HG03565 (cell line): ENCODE measurements around the gene RNF4.

Experiments
- ATAC-seq: cut with Tn5 transposase; IDR thresholded peaks from one replicate; pipeline ENCODE4 v1.9.1; 2021; ENCODE audit warnings: mild to moderate bottlenecking, moderate library complexity; ENCODE audit not compliant: unreplicated experiment

Gene RNF4

DNA sequence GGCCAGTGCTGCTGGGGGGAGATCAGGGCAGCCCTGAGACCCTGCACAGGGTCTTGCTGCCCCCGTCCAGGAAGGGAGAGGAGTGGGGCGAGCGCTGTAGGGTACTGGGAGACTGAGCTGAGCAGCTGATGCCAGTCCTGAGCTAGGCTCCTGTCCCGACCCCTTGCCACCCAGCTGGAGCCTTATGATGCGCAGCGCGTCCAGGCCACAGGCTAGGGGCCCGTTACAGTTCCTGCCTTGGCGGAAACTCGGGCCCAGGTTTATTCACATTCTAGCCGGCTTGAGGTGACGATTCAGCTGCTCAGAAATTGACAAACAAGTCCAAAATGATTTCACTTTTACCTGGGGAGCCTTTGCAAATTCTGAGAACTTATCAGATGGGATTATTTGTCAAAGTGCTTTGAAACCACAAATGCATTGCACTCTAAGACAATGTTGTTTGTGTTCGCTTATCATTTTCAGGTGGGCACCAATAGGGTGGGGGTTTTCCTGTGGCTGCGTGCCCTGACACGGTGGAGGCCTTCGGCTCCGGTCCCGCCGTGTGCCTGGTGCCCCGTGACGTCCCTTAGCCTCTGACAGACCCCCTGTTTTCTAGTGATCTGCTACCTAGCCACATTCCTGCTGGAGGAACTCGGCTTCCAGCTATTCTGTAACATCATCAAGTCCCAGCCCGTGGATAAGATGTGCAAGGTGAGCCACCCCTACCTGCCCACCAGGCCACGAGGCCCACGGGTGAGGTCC lies 31.3 kb upstream of the RNF4 start:
- ATAC-seq = no peak

DNA sequence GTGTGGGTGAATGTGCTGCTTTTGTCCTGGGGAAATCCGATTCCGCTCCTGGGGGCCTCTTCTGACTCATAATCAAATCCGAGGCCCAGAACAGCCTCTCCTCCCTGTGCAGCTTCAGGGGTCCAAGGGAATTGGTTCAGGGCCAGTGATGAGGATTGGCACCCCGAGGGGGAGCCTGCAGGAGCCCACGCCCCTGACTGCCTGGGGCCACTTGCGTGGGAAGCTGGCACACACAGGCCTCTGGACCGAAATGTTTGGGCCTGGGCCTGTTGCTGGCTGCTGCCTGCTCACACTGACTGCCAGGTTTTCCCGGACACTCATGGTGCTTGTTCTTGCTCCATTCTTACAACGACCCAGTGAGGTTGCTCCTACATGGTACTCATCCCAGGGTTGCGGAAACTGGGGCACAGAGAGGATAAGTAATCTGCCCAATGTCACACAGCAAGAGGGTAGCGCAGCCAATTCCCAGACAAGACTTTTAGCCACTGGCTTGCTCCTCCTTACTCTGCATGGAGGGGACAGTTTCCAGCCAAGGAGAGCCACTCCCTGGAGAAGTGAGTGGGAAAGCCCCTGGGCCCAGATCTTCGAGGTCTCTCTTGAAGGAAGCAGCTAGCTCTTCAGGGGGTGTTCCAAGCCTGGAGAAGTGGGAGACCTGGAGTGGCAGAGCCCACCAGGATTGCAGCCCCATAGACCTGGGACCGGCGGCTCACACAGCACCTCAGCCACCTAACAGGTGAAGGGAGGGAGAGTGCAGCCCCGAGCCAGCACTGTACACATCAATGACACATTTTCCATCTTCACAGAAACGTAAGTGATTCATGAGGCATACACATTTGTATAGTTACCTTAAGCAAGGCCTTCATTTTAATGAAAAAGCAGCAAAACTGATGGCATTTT lies 29.8 kb upstream of the RNF4 start:
- no peak for ATAC-seq

DNA sequence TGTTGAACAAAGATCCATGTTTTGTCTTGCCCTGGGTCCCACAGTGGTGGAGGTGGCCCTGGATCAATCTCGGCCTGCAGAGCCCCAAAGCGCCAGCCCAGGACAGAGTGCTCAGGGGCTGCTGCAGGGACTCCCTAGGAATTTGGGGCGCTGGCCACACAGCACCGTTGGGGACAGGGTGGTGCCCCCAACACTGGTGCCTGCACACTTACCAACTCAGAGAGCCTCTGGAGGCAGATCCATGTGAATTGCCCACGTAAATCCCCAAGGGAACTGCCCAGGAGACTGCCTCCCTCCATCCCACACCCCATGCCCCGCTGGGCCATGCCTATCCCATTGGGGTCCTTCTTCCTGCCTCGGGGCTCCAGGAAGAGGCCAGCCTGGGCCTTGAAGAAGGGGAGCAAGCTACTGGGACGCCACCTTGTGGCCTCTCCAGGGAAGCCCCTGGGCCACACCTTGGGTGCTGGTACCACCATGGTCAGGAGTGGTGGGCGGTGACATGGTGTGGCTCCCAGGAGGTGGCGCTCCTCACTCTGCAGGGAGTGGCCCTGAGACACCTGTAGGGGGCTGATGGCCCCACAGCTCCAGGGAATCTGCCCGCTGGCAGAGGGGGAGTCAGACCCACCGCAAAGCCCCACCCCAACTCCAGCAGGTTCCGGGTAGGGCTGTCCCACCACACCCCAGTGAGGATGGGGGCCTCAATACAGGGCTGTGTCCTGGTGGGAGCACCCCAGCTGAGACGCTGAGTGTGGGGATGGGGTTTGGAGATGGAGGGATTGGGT lies 27.3 kb upstream of the RNF4 start:
- peak; percentile 76 for ATAC-seq

DNA sequence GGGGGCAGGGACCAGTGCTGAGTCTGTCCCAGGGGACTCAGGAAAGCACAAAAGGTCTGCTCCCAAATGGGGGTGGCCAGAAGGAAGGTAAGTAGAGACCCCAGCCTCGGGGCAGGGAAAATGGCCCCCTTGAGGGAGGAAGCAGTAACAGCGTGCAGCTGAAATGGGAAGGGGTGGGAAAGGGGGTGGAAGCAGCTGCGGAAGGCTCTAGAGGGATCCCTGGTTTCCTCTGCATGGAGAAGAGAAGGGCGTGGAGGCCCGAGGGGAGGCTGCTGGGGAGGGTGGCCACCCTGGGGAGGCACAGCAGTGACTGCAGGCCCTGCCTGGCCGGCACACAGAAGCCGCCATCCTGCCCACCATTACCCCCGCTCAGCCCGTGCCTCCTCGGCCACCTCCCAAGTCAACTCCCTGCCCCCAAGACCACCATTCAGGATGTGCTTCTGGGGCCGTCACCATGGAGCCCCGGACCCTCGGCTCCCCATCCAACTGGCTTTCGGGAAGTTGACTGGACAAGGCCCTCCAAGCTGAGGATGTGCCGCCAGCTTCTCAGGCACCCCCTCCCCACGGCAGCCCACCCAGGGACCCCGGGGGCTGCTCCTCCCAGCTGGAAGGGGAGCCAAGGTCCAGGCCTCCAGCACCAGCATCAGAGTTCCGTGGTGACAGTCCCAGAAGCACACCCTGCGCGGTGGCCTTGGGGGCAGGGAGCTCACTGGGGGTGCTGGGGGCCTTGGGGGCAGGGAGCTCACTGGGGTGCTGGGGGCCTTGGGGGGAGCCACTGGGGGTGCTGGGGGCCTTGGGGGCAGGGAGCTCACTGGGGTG lies 26.5 kb upstream of the RNF4 start:
- no peak for ATAC-seq

DNA sequence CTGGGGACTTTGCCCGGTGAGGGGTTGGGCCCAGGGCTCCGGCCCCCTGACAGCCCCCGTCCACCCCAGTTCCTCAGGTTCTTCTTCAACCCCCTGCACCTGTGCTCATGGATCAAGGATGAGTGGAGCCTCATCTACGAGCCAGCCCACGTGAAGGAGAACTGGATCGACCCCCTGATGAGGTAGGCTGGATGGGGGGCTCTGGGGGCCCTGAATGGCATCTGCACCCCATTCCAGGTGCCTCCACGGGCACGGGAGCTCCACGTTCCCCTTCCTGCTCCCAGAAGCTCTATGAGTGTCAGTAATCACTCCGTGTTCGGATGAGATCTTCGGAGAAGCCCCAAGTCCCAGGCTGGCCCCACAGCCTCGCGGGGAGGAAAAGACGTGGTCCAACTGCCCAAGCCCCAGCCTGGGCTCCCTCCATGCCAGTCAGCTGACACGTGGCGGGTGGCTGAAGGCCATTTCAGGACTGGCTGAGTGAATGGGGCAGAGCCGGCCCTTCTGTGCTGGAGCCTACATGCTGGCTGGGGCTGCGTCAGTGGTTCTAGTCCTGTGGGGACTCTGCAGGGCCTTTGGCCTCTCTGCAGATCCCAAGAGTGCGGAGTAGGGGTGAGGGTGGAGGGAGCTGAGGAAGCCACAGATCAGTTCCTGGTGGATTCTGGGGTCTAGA lies 25.7 kb upstream of the RNF4 start:
- no peak for ATAC-seq

DNA sequence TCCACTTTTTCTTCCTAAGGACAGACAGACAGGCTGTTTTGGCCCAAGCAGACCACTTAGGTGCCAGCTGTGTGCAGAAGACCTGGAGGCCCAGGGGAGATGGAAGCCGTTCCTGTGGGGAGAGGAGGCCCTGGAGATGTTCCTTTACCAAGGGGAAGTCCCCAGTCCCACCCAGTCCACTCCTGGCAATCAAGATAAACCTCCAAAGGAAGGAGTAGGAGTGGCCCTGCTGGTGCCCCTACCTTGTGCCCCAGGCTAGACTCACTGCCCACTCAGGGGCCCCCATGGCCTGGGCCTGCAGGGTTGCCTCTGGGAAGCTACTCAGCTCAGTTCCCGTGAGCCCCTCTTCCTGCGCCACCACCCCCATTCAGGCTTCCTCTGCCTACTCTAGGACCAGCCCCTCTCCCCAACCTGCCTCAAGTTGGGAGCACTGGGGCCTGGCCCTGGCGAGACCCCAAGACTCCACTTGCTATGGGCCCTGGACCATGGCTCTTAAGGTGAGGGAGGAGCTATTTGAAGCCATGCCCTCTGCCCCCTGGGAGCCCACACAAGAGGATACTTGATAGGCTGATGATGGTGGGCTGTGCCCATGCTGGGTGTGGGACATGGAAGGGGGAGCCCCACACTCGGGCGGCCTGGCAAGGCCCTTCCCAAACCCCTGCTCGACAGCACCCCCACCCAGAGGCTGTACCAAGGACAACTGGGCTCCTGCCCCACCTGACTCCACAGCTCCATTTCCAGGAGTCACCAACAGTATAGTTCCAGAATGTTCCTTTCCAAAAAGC lies 24.8 kb upstream of the RNF4 start:
- no peak for ATAC-seq

DNA sequence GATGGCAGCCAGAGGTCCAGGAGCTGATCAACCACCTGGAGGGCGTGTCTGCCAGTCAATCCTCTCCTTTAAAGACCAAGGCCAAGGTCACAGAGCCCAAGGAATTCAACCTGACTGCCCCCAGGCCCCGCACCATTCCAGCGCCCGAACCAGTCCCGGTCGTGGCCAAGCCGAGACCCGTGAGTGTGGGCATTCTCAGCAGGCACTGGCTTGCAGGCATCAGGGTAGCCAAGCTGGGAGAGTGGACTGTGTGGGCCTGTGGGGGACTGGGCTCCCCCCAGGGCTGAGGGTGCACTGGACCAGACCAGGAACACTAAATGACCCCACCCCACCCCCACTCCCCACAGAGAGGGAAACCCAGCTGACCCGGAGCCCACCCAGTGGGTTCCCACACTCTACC lies 23.8 kb upstream of the RNF4 start:
- no peak for ATAC-seq

DNA sequence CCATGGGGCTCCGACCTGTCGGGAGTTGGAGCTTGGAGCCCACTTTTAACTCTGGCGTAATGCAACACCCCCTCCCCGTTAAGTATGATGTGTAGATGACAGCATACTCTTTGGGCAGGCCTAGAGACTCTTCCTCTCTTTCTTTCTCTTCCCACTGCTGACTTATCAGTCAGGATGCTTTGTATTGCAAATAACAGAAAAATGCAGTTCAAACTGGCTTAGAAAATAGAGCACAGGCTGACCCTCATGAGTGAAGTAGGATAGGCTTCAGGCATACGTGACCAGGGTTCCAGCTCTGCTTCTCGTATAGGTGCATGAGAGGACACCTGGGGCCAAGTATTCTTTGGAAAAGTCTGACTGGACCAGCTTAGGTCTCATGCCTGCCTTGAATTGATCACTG lies 23.3 kb upstream of the RNF4 start:
- no peak for ATAC-seq

DNA sequence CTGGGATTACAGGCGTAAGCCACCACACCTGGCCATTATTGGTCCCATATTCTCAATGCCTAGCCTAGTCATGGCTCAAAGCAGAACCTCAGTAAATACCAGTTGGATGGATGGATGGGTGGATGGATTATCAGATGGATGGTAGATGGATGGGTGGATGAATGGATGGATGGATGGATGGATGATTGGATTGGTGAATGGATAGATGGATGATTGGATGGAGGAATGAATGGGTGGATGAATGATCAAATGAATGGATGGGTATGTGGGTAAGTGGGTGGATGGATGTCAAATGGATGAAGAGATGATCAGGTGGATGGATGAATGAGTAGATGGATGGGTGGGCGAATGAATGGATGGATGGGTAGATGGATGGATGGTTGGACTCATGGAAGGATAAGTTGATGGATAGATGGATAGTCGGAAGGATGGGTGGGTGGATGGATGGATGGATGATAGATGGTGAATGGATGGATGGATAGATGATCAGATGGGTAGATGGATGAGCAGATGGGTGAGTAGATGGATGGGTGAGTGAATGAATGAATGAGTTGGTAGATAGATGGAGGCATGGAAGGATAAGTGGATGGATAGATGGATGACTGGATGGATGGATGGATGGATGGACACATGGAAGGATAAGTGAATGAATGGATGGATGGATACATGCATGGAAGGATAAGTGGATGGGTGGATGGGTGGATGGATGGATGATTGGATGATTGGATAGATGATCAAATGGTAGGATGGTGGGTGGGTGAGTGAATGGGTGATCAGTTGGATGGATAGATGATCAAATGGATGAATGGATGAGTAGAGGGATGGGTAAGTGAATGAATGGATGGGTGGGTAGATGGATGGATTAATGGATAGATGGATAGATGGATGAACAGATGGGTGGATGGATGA lies 22.0 kb upstream of the RNF4 start:
- ATAC-seq = no peak

DNA sequence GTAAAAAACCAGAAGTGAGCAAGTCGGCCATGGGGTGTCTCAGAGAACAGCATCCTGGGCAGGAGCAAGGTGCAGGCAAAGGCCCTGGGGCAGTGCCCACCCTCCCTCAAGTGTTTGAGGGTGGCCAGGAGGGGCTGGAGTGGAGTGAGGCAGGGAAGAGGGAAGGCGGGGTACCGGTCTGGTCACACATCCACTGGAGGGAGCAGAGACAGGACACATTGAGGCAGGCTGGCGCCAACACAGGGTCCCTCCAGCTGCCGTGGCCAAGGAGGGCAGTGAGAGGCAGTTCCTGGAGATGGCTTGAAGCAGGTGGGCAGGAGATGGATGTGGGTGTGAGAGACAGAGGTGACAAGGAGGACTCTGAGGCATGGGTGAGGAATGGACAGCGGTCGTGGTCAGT lies 20.3 kb upstream of the RNF4 start:
- ATAC-seq = no peak

DNA sequence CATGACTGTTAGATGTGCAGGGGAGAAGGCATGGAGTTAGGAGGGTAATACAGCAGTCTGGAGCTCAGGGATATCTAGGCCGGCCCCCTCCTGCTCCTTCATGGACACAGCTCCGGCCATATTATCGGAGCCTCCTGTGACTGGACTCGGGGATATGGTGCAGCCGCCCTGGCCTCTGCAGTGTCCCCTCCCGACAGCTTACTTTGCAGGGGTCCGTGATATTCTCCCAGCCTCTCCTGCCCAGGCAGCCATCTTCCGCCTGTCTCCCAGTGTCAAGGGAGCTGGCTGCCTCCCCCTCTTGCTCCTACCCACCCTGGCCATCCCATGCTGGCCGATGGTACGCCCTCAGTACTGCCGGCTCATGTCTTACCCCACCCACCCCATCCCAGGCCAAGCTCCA lies 19.9 kb upstream of the RNF4 start:
- ATAC-seq = no peak

DNA sequence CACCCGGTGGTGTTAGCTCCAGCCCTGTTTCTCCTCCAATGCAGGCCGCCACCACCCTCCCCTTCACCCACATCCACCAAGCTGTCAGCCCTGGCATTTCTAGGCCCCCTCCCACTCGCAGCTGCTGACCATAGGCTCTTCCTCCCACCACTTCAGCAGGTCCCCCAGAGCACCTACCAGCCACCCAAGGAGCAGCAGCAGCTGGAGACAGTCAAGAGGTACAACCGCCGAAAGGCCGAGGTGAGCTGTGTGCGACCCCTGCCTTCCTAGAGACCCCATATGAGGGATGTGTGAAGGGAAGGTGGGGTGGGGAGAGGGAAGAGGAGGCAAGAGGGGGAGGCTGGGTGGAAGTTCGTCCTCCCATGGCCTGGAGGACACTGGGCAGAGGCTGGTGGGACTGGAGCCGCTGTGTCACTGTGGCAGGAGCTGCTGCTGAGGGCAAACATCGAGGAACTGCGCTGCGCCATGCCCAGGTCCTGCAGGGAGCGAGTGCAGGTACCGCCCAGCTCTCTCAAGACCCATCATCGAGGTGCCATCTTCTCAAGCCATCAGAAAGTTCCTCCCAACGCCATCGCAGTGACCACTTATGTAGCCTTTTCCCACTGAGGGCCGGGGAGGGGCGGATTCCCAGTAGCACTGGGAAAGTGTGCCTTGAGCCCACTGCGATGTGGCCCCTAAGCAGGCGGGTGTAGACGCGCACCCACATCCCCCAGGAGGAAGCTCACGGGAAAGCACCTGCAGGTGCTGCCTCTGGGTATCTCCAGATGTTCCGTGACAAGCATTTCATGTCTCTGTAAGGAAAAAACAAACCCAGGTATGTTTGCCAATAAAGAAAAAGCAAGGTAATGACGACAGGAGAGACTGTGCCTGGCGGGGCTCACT lies 19.2 kb upstream of the RNF4 start:
- ATAC-seq = no peak

DNA sequence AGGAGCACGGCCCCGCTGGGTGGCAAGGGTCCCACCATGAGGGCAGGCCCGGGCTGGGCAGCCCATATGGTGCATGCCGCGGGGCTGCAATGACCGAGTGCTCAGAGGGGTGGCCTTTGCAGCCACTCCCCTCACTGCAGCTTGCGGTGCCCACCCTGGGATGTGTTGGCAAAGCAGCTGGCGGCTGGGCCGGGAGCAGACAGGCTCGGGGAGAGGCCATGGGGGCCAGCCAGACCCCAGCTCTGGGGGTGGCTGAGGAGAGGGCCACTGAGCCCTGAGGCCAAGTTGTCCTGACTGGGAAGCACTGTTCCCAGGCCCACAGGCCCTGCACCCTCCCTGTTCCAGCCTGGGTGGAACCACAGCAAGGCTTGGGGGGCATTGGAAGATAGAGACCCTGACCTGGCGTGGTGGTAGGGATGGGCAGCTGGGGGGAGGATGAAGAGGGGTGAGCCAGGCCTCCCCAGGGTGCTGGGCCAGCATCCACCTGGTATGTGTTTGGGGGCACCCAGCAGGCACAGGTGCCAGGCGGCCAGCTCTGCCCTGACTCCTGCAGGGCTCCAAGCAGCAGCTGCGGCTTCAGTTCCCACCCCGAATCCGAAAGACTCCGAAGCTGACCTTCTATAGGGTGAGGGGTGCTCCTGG lies 18.4 kb upstream of the RNF4 start:
- no peak for ATAC-seq

DNA sequence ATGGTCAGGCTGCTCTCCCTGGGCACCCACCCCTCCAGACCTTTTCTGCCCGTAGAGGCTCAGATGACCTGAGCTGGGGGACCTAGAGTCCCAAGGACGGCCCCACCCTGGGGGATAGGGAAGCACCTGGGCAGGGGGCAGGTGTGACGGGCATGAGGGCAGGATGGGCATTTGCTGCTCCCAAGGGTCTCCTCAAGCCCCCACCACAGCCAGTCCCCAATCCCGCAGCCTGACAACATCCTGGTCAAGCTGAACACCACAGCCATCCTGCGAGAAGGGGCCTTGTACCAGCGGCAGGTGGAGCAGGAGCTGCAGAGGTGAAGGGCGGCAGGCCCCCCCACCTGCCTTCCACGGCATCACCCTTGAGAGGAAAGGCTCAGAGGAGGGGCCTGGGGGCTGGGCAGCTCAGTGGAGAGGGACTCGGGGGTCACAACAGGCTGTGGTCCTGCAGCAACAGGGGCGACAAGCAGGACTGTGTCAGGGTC lies 17.8 kb upstream of the RNF4 start:
- no peak for ATAC-seq

DNA sequence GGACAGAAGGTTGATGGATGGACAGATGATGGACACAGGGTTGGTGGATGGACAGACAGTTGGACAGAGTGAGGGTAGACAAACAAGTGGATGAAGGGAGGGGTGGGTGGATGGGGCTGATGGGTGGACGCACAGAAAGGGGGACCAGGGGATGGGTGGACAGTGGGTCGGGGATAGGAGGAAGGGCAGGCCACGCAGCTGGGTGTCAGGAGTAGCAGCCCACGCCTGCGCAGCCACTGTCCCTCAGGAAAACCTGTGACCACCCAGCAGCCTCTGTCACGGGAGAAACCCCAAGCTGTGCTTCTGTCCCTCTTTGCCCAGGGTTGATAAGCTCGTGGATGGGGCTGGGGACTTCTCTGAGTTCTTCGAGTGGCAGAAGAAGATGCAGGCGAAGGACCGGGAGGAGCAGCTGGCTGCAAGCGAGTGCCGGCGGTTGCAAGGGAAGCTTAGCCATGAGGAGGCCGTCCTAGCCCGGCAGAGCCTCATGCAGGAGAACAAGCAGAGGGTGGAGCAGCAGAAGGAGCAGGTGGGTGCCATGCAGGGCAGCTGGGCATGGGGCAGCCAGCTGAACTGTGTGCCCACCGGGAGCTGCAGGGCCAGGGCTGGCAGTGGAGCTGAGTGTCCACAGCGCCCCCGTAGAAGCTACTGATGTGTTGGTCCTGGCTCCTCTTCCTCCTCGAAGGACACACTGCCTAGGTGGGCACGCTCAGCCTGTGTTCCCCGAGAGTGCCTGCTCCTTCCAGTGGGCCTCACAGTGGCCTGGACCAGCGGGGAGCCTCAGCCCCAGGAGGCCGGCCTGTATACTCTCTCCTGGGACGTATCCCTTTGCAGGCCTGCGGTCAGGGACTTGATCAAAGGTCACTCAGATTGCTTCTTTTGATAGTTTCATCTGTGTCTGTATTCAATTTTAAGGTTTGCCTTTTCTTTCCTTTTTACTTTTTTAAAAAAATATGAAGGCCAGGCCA lies 16.8 kb upstream of the RNF4 start:
- ATAC-seq = no peak
